GM19324 (cell line): ENCODE data around the gene CALU.

Experiments used
- ATAC-seq: cut with Tn5 transposase; IDR thresholded peaks from one replicate; pipeline ENCODE4 v1.9.1; 2021; ENCODE audit warnings: mild to moderate bottlenecking, moderate library complexity; ENCODE audit not compliant: unreplicated experiment, low FRiP score

CALU gene

GRCh38 chr7:128805225-128805624, 66.1 kb downstream of the CALU start:
- no peak for ATAC-seq

DNA sequence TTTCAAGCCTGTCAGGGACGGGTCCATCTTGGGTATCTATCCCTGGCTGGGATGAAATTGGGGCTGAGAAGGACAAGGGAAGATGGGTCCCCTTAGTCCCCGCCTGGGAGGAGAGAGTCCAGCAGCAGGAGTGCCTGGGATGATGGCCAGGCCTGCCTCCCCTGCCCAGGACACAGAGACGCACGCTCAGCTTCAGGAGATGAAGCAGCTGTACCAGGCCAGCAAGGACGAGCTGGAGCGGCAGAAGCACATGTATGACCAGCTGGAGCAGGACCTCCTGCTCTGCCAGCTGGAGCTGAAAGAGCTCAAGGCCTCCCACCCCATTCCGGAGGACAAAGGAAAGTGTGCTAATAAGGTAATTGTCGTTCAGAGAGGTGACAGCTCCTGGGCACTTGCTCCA, 68.0 kb downstream of the CALU start:
- no peak for ATAC-seq

DNA sequence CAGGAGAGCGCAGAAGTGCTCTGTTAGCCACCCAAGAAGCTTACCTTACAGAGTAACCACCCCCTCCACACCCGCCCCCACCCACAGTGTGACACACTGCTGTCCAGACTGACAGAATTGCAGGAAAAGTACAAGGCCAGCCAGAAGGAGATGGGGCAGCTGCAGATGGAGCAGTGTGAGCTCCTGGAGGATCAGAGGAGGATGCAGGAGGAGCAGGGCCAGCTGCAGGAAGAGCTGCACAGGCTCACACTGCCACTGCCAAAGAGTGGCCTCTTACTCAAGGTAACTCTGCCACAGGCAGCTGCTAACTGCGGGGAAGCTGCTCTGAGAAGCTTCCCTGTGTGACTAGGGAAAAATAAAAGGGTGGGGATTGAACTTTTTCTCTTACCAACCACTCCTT, 70.2 kb downstream of the CALU start:
- ATAC-seq, result no peak

DNA sequence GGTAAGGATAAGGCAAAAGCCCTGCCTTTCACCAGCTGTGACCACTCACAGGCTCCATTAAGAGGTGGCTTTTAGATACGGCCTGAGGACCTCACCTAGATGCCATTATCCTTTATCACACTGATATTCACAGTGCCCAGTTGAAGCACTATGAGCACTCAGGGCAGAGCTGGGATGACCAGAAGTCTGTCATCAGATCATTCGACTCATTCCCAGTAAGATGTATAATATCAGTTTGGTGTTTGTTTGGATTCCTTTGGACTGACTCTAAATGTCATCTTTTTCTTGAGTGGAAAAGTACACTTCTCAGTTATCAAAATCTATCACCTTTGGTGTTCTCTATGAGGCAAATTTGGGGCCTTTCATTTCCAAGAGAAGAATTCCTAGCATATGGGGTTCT, 71.3 kb downstream of the CALU start:
- ATAC-seq, result no peak

GRCh38 chr7:128810997-128811396, 71.8 kb downstream of the CALU start:
- ATAC-seq, result no peak

DNA sequence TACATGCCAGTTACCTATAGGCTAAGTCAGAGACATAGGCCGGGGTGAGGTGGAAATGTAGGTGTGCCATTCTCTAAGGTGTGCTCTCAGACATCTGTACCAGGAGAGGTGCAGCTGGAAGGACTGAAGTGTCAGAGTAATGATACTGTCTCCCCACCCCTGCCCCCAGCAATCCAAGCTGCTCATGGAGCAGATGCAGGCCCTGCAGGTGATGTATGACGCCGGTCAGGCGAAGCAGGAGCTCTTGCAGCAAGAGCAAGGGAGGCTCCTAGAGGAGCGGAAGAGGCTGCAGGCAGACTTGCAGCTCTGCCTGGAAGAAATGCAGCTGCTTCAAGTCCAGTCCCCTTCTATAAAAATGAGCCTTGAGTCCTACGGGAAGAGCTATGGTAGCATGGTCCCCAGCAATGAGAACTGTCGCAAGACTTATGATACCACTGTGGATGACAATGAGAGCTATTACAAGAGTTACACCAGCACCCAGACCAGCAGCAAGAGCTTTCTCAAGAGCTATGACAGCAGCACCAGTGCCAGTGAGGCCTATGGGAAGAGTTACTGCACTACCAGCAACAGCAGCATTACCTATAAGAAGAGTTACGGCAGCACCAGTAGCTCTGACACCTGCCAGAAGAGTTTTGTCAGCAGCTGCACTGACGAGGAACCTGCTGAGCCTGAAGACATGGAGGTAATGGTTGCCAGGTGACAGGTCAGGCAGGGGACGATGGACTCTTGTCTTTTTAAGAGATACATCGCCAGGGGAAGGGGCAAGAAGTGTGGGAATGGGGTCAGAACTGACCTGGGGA, 72.7 kb downstream of the CALU start:
- ATAC-seq, result no peak

- no peak for ATAC-seq
Measured at GRCh38 chr7:128812514-128813168, 73.5 kb downstream of the CALU start.

GRCh38 chr7:128814499-128814898, 75.3 kb downstream of the CALU start:
- ATAC-seq, result no peak

DNA sequence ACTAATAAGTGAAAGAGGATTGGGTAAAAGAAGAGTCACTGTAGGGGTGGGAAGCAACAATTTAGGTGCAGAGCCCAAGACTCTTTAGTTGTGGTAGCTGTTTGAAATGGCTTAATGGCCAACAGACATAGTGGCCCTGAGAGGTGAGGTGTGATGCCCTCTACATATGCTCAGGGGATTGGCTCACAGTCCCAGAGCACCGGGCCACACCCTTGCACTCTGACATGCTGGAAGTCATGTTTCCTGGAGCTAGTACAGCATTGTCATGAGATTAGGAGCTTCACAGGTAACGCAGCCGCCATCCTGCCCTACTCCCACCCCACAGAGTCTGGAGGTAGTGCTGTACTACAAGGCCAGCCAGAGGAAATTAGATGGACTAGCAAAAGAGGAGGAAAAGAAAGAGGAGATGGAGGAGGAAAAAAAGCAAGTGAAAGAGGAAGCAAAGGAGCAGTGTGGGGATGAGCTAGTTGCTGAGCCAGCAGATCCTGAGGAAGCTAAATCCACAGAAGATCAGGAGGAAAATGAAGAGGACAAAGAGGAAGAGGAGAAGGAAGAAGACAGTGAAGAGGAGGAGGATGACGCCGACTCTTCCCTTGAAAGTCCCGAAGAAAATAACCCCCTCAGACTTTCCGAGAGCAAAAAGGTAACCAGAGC, 76.3 kb downstream of the CALU start:
- ATAC-seq, result no peak

DNA sequence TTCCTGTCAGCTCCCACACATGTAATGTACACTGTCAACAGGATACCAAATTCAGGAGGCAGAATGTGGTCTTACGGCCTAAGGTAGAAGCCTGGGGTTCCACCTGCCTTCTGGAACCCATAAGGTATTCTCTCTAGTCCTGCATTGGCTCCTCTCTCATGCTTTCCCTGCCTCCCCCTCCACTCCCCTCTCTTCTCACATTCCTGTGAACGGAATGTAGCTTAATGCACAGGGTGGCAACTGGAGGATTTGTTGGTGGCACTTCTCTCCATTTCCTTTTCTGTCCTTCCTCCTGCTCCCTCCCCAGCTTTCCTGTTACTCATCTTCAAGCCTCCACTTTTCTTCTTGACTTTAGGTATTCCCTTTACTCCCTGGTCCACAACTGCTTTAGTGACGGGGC, 79.5 kb downstream of the CALU start:
- ATAC-seq, result no peak
